Measurements from ENCODE around the gene LAMC2. TPM values are rescaled to one million over a fixed set of nuclear protein-coding genes. Genes with fewer than 3 reads are reported as not detected.

LAMC2 gene
- total and polyA plus RNA-seq, 10 of the 15 experiments (the other 5 are each of a cell fraction or from before 2014, with no cell fraction given) = 0.27 to 1.5 (median 0.92) TPM

DNA sequence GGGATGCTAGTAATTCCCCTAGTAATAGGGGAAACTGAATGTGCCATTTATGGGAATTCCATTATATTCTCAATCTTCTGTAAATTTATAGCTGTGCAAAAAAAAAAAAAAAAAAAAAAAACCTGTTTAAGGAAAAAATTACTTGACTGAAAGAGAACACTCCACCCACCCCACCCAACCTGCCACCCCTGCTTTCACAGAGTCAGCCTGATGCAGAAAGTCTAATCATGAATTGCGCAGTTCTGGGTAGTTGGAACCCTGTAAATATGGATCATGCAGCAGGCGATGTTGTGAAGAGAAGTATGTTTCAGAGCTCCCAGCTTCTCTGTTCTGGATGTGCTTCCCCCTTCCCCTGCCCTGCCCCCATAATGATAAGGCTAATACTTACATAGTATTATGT is 19.6 kb upstream of the LAMC2 start:
- ATAC-seq (no peak), FAIRE-seq (no peak), DNase-seq (ENCODE audit: low read depth, low spot score) (no peak)
- Histone ChIP-seq H2AFZ (ENCODE audit: control insufficient read depth, low read depth, low read length) (no peak overlapping the region), H3K27ac (ENCODE audit: control insufficient read depth, insufficient read depth) (no peak overlapping the region), H4K20me1 (ENCODE audit: control insufficient read depth, insufficient read depth) (no peaks in the 10 kb centered on the region), H3K4me2 (ENCODE audit: control insufficient read depth, insufficient read depth) (no peak overlapping the region), H3K4me1 (ENCODE audit: control insufficient read depth, insufficient read depth, low read length) (no peaks in the 10 kb centered on the region), H3K9me3 (replicated peaks; ENCODE audit: control insufficient read depth, insufficient read depth, low read length) (no peaks in the 10 kb centered on the region), H3K9ac (ENCODE audit: control insufficient read depth, insufficient read depth, low read length) (no peak overlapping the region), H3K79me2 (ENCODE audit: control insufficient read depth, insufficient read depth, low read length) (no peaks in the 10 kb centered on the region), H3K4me3 (no peak overlapping the region), H3K27me3 (replicated peaks in 1 of 2; ENCODE audit: control insufficient read depth in 2 of 2, insufficient read depth in 2 of 2, low read length in 1 of 2) (no peaks in the 10 kb centered on the region), H3K36me3 (ENCODE audit: control insufficient read depth in 2 of 2, insufficient read depth in 2 of 2, low read length in 1 of 2) (no peaks in the 10 kb centered on the region)
- SMC1A ChIA-PET (ENCODE audit: uncharacterized antibody, unreplicated experiment) = no interaction called here
- intact Hi-C loops (cut with micrococcal nuclease; ENCODE audit: unreplicated experiment) = no loop called here
- TF ChIP-seq, protein P1, sequence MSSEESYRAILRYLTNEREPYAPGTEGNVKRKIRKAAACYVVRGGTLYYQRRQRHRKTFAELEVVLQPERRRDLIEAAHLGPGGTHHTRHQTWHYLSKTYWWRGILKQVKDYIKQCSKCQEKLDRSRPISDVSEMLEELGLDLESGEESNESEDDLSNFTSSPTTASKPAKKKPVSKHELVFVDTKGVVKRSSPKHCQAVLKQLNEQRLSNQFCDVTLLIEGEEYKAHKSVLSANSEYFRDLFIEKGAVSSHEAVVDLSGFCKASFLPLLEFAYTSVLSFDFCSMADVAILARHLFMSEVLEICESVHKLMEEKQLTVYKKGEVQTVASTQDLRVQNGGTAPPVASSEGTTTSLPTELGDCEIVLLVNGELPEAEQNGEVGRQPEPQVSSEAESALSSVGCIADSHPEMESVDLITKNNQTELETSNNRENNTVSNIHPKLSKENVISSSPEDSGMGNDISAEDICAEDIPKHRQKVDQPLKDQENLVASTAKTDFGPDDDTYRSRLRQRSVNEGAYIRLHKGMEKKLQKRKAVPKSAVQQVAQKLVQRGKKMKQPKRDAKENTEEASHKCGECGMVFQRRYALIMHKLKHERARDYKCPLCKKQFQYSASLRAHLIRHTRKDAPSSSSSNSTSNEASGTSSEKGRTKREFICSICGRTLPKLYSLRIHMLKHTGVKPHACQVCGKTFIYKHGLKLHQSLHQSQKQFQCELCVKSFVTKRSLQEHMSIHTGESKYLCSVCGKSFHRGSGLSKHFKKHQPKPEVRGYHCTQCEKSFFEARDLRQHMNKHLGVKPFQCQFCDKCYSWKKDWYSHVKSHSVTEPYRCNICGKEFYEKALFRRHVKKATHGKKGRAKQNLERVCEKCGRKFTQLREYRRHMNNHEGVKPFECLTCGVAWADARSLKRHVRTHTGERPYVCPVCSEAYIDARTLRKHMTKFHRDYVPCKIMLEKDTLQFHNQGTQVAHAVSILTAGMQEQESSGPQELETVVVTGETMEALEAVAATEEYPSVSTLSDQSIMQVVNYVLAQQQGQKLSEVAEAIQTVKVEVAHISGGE (CRISPR knock-in tag; IDR thresholded peaks at IDR 0.05) = no peak
- TF ChIP-seq WRNIP1 (IDR thresholded peaks at IDR 0.05; ENCODE audit: borderline replicate concordance, low read depth, low read length) (no peak), CHD4 (IDR thresholded peaks at IDR 0.05) (no peak), CBX3 (IDR thresholded peaks at IDR 0.05; ENCODE audit: borderline replicate concordance, low read depth) (no peak), HDGF (IDR thresholded peaks at IDR 0.05) (no peak), MTA3 (IDR thresholded peaks at IDR 0.05; ENCODE audit: borderline replicate concordance, low read length) (no peak), EED (IDR thresholded peaks at IDR 0.05; ENCODE audit: low read depth) (no peak), FOXM1 (IDR thresholded peaks at IDR 0.05; ENCODE audit: low read depth, low read length) (no peak), BRCA1 (IDR thresholded peaks at IDR 0.05; ENCODE audit: low read depth, low read length) (no peak), EZH2 (IDR thresholded peaks at IDR 0.05; ENCODE audit: borderline replicate concordance, control insufficient read depth, low read depth, low read length) (no peak), STAT1 (conservative IDR thresholded peaks at IDR 0.05) (no peak), IRF5 (IDR thresholded peaks at IDR 0.05; ENCODE audit: borderline replicate concordance) (no peak), PAX5 (IDR thresholded peaks at IDR 0.05; ENCODE audit: borderline replicate concordance, low read depth, low read length) (no peak), GATAD2B (conservative IDR thresholded peaks at IDR 0.05; ENCODE audit: low read depth) (no peak), TCF12 (IDR thresholded peaks at IDR 0.05; ENCODE audit: low read depth, low read length) (no peak)
- TF ChIP-seq, protein P2, sequence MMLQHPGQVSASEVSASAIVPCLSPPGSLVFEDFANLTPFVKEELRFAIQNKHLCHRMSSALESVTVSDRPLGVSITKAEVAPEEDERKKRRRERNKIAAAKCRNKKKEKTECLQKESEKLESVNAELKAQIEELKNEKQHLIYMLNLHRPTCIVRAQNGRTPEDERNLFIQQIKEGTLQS (IDR thresholded peaks at IDR 0.05; ENCODE audit: borderline replicate concordance, extremely low read depth, low read depth, low read length) = no peak
- TF ChIP-seq, protein P3, sequence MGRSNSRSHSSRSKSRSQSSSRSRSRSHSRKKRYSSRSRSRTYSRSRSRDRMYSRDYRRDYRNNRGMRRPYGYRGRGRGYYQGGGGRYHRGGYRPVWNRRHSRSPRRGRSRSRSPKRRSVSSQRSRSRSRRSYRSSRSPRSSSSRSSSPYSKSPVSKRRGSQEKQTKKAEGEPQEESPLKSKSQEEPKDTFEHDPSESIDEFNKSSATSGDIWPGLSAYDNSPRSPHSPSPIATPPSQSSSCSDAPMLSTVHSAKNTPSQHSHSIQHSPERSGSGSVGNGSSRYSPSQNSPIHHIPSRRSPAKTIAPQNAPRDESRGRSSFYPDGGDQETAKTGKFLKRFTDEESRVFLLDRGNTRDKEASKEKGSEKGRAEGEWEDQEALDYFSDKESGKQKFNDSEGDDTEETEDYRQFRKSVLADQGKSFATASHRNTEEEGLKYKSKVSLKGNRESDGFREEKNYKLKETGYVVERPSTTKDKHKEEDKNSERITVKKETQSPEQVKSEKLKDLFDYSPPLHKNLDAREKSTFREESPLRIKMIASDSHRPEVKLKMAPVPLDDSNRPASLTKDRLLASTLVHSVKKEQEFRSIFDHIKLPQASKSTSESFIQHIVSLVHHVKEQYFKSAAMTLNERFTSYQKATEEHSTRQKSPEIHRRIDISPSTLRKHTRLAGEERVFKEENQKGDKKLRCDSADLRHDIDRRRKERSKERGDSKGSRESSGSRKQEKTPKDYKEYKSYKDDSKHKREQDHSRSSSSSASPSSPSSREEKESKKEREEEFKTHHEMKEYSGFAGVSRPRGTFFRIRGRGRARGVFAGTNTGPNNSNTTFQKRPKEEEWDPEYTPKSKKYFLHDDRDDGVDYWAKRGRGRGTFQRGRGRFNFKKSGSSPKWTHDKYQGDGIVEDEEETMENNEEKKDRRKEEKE (IDR thresholded peaks at IDR 0.05) = no peak
- in situ Hi-C loops (cut with MboI) = no loop called here
- RAD21 ChIA-PET (ENCODE audit: unreplicated experiment) = no interaction called here
- no TSS peak for BruUV-seq (replicated peaks)
- POLR2A ChIA-PET = no interaction called here
- CTCF ChIA-PET = interaction anchor here (0.7 kb wide), 2 partner anchors 20 to 397 kb away, joined by 3 read pairs; no protein-coding TSS in a partner anchor
- 98% methylated on average over 2 of the region's 2 CpGs for WGBS (ENCODE audit: insufficient coverage, insufficient replicate concordance, low lambda C conversion rate, missing lambda C conversion rate)
